Activated T-helper 9 cell treated with anti-CD3 and anti-CD28 coated beads, Interleukin-2, amount 50 U/mL, for 16 hours (primary cell): ENCODE data around the gene SNTG2.

Experiments
- DNase-seq: peaks from one replicate; pipeline ENCODE4 v3.0.0-alpha.2; 2020; ENCODE audit warnings: low read depth

Gene SNTG2

DNA sequence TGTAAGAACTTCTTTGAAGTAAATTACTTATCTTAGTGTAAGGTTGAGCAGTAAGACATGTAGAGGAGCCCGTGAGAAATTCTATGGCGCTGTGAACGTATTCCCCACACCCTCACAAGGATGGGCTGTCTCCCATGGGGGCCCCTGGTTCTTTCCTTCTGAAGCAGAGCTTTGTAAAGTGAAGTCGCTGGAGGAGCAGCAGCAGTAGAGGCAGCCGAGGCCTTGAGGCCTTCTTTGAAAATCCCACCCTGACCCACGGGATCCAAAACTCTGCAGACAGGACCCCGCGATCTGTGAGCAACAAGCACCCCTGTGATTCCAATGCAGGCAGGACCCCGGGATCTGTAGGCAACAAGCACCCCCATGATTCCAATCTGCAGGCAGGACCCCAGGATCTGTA is 23.8 kb upstream of the SNTG2 start:
- no peak for DNase-seq

DNA sequence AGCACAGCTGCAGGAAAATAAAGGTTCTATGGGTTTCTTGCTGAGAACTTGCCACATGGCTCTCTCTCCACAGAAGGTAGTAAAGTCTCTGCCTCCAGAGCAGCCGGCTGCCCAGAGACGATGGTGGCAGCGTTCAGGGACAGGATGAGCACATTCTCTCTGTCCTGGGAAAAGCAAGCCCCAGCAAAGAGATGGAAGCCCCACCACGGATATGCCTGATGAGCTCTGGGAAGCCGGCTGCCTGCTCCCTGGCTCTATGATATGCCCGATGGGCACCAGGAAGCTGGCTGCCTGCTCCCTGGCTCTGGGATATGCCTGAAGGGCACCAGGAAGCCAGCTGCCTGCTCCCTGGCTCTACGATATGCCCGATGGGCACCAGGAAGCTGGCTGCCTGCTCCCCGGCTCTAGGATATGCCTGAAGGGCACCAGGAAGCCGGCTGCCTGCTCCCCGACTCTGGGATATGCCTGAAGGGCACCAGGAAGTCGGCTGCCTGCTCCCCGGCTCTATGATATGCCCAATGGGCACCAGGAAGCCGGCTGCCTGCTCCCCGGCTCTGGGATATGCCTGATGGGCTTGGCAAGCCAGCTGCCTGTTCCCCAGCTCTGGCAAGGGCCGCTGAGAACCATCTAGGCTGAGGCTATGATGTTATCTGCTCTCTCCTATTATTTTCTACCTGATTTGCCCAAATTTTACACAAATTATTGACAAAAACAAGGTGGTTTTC is 21.5 kb upstream of the SNTG2 start:
- no peak for DNase-seq

DNA sequence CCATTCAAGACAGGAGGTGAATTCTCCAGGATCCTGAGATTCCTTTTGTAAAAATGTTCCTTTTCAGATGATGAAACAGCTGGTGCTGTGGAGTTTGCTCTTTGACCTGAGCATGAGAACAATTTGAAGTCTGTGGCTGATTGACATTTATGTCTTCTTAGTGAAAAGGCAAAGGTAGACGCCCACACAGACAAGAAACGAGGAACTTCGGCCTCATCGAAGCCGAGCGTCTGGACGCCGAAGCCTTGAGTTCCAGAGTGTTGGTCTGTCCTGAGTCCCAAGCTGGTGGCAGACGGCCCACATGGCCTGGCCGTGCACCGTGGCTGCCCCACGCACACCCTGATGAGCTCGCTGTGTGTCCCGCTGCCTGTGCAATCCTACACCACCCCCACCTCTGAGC is 20.7 kb upstream of the SNTG2 start:
- DNase-seq = no peak

DNA sequence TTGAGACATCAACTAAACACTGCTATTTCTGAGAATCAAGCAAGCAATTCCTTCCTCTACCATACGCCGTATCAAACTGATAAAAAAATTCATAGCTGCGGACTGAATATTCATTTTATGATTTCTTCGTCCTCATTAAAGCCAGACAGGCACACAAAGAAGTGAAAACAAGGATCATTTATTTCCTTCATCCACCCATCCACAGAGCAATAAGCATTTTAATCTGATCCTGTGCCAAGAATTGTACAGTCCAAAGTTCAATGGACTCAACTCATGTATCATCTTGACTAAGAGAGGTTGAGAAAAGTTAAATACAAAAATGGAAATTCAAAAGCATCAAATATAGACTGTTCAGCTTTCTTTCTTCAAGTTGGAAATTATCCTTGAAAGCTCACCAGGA is 19.7 kb upstream of the SNTG2 start:
- no peak for DNase-seq

DNA sequence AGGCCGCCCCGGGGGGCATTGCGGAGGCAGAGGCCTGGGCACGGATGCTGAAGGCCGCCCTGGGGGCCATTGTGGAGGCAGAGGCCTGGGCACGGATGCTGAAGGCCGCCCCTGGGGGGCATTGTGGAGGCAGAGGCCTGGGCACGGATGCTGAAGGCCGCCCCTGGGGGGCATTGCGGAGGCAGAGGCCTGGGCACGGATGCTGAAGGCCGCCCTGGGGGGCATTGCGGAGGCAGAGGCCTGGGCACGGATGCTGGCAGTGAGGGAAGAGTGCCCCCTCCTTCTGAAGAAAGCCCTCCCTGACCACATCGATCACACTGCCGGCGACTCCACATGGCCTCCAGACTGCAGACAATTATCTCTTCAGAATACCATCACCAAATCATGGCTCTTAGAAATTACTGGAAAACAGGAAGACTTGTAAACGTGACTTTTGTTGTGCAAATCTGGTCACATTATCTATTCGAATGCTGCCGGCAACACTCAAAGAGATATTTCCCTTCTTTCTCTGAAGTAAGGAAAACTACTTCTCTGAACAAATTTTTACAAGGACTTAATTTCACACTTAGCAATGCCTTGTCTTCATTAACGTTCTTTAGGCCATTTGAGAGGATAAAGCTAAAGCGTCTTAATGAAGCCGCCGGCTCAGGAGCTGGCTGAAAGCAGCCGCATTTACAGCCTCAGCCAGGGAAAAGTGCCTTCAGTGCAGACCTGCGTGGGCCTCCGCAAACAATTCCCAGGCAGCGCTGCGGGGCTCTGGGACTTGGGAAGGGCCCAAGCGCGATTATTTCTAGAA is 18.1 kb upstream of the SNTG2 start:
- no peak for DNase-seq

DNA sequence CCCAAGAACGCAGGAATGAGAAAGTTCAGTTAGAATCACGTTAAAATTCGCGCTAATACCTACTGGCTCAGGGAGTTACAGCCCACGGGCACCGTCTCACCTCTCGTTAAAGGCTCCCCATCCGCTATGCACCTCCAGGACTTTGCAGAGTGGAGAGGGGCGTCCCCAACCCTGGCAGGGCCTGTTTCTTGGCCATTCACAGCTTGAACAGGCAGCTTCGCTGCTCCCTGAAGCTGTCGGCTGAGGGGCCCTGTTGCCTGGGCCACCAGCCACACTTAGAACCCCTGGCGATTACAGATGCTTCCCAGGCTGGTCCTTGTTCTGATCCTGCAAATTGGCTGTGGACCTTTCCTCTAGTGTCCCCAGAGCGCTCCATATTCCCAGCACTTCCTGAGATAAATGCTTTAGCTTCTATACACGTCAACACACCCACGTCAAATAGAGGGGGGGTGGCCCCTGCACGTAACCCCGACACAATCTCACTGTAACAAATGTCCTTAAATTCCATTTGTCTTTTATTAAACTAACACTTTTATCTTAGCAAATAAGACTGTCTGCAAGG is 16.8 kb upstream of the SNTG2 start:
- DNase-seq = no peak

DNA sequence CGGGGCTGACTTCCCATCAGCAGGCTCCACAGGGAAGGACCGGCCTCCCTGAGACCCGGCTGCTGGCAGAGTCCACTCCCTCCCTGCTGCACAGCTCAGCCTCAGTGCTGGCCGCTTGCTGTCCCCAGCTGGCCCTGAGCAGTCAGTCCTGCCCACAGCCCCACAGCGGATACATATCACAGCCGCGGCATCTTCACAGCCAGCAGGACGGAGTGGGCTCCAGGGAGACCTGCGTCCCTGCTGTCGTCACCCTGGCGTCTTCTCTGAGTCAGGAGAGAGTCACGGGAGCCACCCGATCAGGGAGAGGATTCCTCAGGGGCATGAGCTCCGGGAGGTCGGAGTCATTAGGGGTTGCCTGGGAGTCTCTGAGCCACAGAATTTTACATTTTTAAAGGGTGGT is 13.1 kb upstream of the SNTG2 start:
- no peak for DNase-seq

DNA sequence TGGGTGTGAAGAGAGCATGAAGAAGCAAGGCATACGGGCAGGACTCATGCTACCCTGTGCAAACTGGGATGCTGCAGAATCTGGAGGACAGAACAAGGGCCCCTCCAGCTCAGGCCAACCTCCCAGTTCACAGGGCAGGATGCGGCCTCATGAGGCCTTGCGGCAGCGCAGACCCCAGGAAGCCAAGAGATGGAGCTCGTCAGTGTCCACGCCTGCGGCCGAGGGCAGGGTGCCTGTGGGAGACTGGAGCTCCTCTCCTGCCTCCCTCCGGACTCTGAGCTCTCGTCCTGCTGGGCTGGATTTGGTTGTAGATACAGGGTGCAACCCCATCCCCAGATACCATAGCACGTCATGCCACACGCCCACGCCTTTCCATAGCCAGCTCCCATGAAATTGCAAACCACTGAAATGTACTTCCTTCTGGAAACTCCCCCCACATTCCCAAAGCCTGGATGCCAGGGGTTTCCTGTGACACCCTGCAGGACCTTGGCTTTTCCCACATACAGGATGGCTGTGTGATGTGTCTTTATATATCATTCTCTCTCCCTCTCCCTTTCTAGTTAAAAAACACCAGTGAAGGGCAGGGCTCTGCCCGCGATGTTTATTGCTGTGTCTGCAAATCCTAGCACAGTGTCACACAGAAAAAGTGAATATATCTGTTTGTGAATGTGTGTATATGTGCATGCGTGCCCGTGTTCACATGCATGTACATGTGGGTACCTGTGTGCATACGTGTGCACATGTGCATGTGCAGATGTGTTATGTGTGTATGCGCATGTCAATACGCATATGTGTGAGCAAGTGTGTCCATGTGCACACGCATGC is 12.3 kb upstream of the SNTG2 start:
- no peak for DNase-seq

DNA sequence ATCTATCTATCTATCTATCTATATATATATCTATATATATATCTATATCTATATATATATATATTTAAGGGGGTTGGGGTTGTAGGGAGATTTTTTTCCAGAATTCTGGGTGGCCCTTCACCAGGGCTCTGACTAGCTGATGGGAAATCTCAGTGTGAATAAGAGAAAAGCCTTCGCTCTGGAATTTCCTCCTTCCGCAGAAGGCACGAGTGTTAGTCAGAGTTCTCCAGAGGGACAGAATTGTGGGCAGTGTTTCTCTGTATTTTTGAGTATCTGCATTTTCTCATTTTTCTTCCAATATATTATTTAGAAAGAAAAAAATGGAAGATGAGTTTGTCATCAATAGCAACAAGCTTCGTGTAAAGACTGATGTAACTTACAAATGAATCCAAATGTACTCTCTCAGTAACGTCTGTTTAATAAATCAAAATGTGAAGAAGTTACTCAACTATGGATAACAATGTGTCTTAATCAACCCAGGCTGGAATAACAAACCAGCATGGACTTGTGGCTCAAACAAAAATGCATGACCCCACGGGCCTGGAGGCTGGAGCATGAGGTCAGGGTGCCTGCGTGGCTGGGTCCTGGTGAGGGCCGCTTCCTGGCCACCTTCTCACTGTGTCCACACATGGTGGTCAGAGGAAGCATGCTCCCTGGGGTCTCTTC is 10.6 kb upstream of the SNTG2 start:
- no peak for DNase-seq

DNA sequence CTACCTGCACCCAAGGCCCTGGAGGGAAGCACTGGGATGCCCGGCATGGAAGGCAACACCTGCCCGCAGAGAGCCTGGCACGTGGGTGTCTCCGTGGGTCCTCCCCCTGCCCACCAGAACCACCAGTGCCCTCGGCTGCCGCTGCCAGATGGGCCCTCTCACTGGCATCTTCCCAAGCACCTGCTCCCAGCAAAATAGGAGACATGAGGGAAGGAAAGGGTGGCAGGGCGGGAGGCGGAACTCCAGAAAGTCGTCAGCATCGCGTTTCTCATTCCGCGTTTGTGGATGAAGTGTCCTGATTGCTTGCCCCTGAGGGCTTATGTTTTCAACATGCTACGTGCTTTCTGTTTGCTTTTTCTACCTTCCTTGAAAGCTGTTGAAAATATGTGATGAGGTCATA is 8.8 kb upstream of the SNTG2 start:
- no peak for DNase-seq

DNA sequence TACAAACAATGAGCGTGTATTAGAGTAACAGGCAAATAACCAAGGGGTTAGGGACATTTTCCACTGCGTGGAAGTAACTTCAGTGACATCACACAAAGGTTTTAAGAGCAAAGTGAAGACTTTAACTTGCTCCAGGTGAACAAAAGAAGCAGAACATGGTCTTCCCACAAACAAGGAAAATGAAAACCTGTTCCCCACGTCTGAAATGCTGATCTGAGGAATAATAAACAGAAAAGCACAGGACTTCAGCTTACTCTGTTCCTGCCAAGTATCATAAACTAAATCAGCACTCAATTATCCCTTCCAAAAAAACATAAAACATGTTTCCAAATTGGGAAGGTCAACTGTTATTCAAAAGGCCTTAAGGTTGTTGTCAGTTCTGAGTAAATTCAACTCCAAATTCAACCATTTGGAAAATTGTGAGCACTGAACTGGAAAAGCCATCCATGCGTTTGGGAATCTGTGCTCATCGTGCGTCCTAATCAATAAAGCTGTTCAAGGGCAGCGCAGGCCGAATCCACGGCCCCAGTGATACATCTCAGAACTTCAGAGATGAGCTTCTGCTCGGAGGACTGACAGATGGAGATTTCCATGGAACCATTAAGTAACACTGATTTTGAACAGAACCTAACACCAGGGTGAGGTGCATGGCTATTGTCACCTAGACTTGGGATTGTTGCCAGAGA is 7.7 kb upstream of the SNTG2 start:
- DNase-seq = no peak

DNA sequence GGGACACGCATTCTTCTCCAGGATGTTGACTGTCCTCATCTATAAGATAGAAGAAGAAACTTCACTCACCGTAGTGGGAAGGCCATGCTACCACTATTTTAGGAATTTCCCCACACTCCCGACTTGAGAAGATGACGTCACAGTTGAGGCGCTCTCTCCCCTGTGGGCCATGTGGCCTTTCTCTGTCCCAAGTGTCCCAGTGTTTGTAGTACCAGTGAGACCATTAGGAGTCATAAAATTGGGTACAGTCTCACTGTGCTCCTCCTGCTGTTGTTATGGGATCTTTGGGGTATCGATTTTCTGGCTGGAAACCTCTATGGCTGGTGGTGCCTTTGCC is 7.2 kb upstream of the SNTG2 start:
- DNase-seq = no peak

DNA sequence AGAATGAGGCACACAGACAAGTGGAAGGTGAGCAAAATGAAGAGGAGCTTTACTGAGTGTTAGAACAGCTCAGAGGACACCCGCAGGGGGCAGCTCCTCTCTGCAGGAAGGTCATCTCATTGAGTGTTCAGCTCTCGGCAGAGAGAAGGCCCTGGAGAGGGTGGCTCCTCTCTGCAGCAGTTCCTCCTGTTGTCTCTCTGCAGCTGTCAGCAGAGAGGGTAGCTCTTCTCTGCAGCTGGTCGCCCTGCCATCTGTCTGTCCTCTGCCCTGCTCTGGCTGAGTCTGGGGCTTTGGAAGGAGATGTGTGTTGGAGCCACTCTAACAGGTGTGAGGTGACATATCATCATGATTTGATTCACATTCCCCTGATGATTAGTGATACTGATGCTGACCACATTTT is 6.8 kb upstream of the SNTG2 start:
- DNase-seq = no peak

DNA sequence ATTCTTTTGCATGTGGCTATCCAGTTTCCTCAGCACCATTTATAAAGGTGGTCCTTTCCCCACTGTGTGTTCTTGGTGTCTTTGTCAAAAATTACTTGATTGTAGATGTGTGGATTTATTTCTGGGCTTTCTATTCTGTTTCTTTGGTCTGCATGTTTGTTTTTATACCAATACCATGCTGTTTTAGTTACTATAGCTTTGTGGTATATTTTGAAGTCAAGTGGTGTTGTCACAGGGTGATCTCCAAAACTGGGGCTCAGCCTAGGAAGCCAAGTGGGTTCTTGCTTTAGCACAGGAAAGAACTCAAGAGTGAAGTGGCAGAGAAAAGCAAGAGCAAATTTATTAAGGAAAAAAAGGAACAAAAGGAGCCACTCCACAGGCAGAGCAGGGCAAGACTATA is 6.0 kb upstream of the SNTG2 start:
- no peak for DNase-seq

DNA sequence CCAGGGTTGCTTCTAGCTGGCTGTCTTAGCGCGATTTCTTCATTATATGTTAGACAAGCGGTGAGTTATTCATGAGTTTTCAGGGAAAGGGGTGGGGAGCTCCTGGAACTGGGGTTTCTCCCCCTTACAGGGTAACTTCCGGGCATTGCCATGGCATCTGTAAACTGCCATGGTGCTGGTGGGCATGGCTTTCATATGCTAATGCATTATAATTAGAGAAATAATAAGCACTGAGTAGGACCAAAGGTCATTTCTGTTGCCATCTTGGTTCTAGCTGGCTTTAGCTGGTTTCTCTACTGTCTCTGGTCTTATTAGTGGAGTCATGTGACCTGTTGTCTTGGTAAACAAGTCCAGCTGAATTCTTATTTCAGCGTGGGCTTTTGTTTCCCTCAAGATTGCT is 5.5 kb upstream of the SNTG2 start:
- DNase-seq = no peak

DNA sequence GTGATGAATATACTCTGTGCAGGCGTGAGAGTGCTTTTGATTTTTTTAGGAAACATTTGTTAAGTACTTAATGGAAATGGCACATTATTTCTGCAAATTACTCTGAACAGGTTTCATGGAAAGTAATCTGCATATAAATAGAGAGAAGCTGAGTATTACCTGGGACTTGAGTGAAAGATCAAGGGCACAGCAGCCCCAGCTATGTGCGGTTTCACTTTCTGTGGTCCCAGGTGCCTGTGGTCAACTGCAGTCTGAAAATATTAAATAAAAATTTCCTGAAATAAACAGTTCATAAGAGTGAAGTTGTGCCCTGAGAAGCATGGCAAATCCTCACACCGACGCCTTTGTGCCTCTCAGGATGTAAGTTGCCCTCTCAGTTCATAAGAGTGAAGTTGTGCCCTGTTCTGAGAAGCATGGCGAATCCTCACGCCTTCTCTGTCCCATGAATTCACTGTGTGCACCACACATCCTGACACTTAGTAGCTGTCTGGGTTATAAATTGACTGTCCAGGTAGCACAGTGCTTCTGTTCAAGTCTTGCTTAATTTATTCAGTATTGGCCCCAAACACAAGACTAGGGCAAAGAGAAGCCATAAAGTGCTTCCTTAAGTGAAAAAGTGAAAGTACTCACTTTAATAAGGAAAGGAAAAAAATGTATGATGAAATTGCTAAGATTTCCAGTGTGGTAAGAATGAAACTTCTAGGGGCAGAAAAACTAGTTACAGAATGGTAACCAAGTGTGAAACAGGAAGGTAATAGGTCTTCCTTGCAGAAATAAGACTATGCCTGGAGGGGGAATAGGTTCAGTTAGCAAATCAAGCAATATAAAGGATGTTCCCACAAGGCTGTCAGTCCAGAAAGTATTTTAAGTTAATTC is 4.3 kb upstream of the SNTG2 start:
- DNase-seq = no peak

DNA sequence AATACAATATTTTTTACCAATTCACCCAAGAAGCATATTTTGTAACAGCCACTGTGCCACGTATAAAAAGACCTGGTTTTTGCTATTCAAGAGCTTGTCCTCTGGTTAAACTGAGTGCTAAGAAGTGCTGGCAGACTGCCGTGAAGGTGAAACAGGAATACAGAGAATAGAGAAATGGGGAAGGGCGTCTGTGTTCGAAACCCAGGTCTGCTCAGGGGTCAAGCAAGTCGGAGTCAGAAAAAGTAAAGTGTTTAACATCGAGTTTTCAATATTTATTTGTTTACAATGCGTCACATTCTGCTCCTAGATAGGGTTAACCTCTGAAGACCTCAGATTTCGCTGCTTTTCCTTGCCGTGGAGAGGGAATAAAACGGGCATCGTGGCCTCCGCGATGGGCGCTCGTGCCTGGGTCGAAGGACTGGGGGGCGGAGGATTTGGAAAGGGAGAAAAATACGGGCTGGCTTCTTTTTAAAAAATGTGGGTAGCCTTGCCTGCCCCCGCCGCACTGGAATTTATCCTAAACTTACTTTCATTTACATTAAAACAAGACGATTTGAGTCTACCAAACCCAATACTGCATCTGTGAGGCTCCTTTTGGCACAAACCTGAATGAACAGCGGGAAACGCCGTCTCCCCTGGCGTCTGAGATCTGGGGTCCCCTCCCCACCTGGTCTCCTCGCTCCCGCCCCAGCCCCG is 1.1 kb upstream of the SNTG2 start:
- DNase-seq = no peak

DNA sequence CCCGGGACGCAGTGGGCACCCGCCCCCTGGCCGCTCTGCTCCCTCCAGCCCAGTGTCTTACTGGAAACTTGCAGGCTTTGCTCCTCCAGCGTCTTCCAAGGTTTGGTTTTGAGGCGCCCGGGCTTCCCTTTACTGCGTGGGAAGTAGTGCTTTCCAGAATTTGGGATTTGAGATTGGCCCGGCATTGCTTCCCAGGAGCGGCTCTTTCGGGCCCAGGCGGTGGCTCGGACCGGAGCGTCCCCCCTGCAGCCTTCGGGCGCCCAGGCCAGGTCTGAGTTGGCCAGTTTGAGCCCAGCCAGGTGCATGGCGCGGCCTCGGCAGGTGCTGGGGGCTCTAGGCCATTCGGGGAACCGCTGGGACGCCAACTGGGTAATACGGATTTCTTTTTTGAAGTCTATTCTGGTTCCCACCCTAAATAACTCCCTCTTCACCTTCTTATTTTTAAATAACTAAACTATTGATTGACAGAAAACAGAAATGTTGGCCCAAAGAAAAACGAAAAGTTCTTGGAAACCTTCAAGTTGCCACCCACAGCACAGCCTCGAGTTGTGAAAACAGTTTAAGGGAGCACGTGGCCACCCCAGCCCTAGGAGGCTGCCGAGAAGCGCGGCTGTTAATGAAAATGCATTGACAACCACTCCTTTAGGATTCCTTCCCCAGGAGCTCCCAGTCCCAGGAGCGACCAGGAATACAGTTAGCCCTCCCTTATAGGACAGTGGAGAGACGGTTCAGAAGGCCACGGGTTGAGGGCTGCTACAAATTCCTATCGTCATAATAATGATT is 766 bp downstream of the SNTG2 start:
- DNase-seq = no peak

DNA sequence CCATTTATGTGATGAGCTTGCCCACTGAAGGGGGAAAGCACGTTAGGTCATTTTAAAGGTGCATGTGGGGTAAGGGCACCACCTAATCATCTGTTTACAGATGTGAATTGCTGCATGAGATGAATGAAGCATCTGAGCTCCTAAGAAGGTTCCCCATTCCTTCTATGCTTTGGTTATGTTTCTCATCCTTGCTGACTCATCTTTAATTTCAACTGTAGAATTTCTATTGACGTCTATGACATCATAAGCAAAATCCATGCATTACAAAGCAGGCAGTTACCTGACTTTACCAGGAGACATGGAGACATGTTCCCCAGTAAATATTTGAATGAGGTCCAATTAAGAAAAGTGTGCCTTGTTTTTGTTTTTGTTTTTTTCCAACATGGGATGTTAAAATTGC is 2.8 kb downstream of the SNTG2 start:
- DNase-seq = no peak
